HepG2 (cell line): ENCODE measurements around the gene COQ4. TPM values are rescaled to one million over a fixed set of nuclear protein-coding genes. Genes with fewer than 3 reads are reported as not detected.

Experiments used
- AGO2 ChIP-seq: fragments of 200-400 bp; formaldehyde crosslinking; optimal IDR thresholded peaks from 2 replicates; pipeline ENCODE3; 2017; ENCODE audit warnings: mild to moderate bottlenecking, low read depth, low read length, moderate library complexity
- POGZ ChIP-seq: sonication (generic); formaldehyde crosslinking; IDR thresholded peaks from 2 replicates; pipeline ENCODE4 v1.4.0; 2020; ENCODE audit warnings: mild to moderate bottlenecking, missing genetic modification reagents
- POLR2AphosphoS5 ChIP-seq: IDR thresholded peaks from 2 replicates; pipeline ENCODE4 v1.6.1; 2012; ENCODE audit warnings: low read depth, low read length
- SNAI1 ChIP-seq: sonication (generic); formaldehyde crosslinking; IDR thresholded peaks from 2 replicates; pipeline ENCODE4 v1.5.0; 2020; ENCODE audit warnings: mild to moderate bottlenecking, missing genetic modification reagents, borderline replicate concordance
- TARDBP ChIP-seq: sonication (generic); formaldehyde crosslinking; IDR thresholded peaks from 2 replicates; pipeline ENCODE4 v1.8.0; 2022; ENCODE audit warnings: mild to moderate bottlenecking, missing genetic modification reagents
- TBP ChIP-seq: sonication (generic); formaldehyde crosslinking; IDR thresholded peaks from 2 replicates; pipeline ENCODE4 v1.5.0; 2020; ENCODE audit warnings: missing genetic modification reagents
- WIZ ChIP-seq: sonication (generic); formaldehyde crosslinking; IDR thresholded peaks from 2 replicates; pipeline ENCODE4 v1.5.1; 2020; ENCODE audit warnings: mild to moderate bottlenecking, missing genetic modification reagents
- ZC3H4 ChIP-seq: sonication (generic); formaldehyde crosslinking; IDR thresholded peaks from 2 replicates; pipeline ENCODE4 v1.4.0; 2020; ENCODE audit warnings: missing genetic modification reagents, borderline replicate concordance
- ZNF263 ChIP-seq: sonication (generic); formaldehyde crosslinking; IDR thresholded peaks from 2 replicates; pipeline ENCODE4 v1.4.0; 2020; ENCODE audit warnings: missing genetic modification reagents
- ZNF331 ChIP-seq: sonication (generic); formaldehyde crosslinking; IDR thresholded peaks from 2 replicates; pipeline ENCODE4 v1.4.0; 2020; ENCODE audit warnings: missing genetic modification reagents
- ZNF335 ChIP-seq: sonication (generic); formaldehyde crosslinking; IDR thresholded peaks from 2 replicates; pipeline ENCODE4 v1.4.0; 2020; ENCODE audit warnings: missing genetic modification reagents
- ZNF44 ChIP-seq: sonication (generic); formaldehyde crosslinking; IDR thresholded peaks from 2 replicates; pipeline ENCODE4 v1.5.1; 2020; ENCODE audit warnings: mild to moderate bottlenecking, missing genetic modification reagents
- ZNF510 ChIP-seq: sonication (generic); formaldehyde crosslinking; IDR thresholded peaks from 2 replicates; pipeline ENCODE4 v1.4.0; 2020; ENCODE audit warnings: low read depth, mild to moderate bottlenecking, missing genetic modification reagents
- ZNF737 ChIP-seq: sonication (generic); formaldehyde crosslinking; IDR thresholded peaks from 2 replicates; pipeline ENCODE4 v1.5.0; 2020; ENCODE audit warnings: missing genetic modification reagents, mild to moderate bottlenecking, borderline replicate concordance
- polyA plus RNA-seq, 8 experiments: library from polyadenylated mRNA; depleted of rRNA in 3 of 8; stranded (reverse) in 7 of 8; unstranded in 1 of 8; fragments of >200 nt; fragmentation: Illumina TruSeq in 4 of 8; extraction: Trizol in 4 of 8; gene quantifications; 2 replicates each; pipeline versions ENCODE4 v1.2.1 to v1.2.3, GENCODE V29; 2011 to 2016; ENCODE audit warnings: low read depth in 4 of 8, missing spikeins in 1 of 8, mixed read lengths in 1 of 8; ENCODE audit not compliant: insufficient read depth in 1 of 8
- total RNA-seq, 5 experiments: library from RNA; depleted of rRNA; stranded (reverse); fragments of >200 nt; fragmentation: Illumina TruSeq; extraction: Trizol; gene quantifications; 2 replicates each; pipeline ENCODE4 v1.2.3, GENCODE V29; 2016; ENCODE audit warnings: low read depth in 1 of 5
- TF ChIP-seq, protein P1 (sequence below): sonication (generic); formaldehyde crosslinking; IDR thresholded peaks from 2 replicates; pipeline ENCODE4 v1.4.0; 2020; ENCODE audit warnings: missing genetic modification reagents
- TF ChIP-seq, protein P2 (sequence below): sonication (generic); formaldehyde crosslinking; IDR thresholded peaks from 2 replicates; pipeline ENCODE4 v1.4.0; 2020; ENCODE audit warnings: mild to moderate bottlenecking, missing genetic modification reagents
- TF ChIP-seq, protein P3 (sequence below): sonication (generic); formaldehyde crosslinking; IDR thresholded peaks from 2 replicates; pipeline ENCODE4; 2020; ENCODE audit warnings: missing genetic modification reagents, mild to moderate bottlenecking, borderline replicate concordance
- TF ChIP-seq, protein P4 (sequence below): sonication (generic); formaldehyde crosslinking; conservative IDR thresholded peaks from 2 replicates; pipeline ENCODE4 v1.5.0; 2020; ENCODE audit warnings: missing genetic modification reagents

The COQ4 gene
- total and polyA plus RNA-seq, 2 of the 13 experiments (the other 11 are each of a cell fraction or from before 2014, with no cell fraction given), result 26.1 to 36.0 TPM

DNA sequence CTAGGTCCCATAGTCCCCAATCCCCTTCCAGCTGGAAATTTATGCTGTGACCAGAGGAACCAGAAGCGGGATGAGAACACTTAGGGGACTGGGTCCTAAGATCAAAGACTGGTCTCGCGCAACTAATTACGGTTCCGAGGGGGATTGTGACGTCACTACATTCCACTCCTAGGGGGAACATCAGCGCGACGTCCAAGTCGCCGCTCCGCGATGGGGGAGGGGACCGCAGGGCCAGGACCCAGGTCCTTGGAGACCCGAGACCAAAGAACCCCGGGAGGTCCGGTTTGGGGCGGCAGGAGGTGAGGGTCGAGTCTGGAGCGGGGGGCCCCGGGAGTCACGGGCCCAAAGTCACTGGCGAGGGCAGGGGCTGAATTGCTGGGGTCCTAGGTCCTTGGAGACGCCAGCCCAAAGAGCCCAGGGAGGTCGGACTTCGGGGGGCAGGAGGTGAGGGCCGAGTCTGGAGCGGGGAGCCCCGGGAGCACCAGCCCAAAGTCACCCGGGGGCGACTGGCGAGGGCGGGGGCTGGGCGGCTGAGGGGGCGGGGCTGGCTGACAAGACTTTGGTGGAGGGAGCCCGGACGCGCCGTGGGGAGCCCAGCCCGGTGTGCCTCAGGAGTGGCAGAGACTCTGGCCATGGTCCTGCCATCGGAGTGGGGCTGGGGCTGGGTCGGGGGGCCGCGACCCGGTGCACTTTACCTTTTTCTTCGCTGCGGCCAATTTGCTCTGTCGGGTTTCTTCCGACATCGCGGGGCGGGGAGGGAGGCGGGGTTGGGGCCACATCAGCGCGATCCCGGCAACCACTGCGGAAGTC, 47.2 kb upstream of the COQ4 start, which contains the start of gene GOLGA2 (continued):
- peak; percentile 61 for TF ChIP-seq ZNF263 (CRISPR knock-in tag)
- TF ChIP-seq ZNF737 (CRISPR knock-in tag), result no peak
- no peak for TF ChIP-seq SNAI1 (CRISPR knock-in tag)
- TF ChIP-seq ZNF331 (CRISPR knock-in tag), result no peak
- TF ChIP-seq TARDBP (CRISPR knock-in tag), result 0 out of 2 replicates have a peak, but pooled peaks have one; percentile 15
- no peak for TF ChIP-seq ZNF510
- TF ChIP-seq ZNF44 (CRISPR knock-in tag), result no peak
- no peak for TF ChIP-seq ZNF335 (CRISPR knock-in tag)
- 0 out of 2 replicates have a peak, but pooled peaks have one; percentile 10 for TF ChIP-seq POLR2AphosphoS5
- no peak for TF ChIP-seq ZC3H4
- no peak for TF ChIP-seq WIZ
- TF ChIP-seq, protein P1, sequence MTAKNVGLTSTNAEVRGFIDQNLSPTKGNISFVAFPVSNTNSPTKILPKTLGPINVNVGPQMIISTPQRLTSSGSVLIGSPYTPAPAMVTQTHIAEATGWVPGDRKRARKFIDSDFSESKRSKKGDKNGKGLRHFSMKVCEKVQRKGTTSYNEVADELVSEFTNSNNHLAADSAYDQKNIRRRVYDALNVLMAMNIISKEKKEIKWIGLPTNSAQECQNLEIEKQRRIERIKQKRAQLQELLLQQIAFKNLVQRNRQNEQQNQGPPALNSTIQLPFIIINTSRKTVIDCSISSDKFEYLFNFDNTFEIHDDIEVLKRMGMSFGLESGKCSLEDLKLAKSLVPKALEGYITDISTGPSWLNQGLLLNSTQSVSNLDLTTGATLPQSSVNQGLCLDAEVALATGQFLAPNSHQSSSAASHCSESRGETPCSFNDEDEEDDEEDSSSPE (CRISPR knock-in tag), result no peak
- TF ChIP-seq TBP, result no peak
- TF ChIP-seq POGZ (CRISPR knock-in tag), result no peak
- TF ChIP-seq, protein P2, sequence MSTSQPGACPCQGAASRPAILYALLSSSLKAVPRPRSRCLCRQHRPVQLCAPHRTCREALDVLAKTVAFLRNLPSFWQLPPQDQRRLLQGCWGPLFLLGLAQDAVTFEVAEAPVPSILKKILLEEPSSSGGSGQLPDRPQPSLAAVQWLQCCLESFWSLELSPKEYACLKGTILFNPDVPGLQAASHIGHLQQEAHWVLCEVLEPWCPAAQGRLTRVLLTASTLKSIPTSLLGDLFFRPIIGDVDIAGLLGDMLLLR (CRISPR knock-in tag), result no peak
- peak; percentile 32 for TF ChIP-seq AGO2
- TF ChIP-seq, protein P3, sequence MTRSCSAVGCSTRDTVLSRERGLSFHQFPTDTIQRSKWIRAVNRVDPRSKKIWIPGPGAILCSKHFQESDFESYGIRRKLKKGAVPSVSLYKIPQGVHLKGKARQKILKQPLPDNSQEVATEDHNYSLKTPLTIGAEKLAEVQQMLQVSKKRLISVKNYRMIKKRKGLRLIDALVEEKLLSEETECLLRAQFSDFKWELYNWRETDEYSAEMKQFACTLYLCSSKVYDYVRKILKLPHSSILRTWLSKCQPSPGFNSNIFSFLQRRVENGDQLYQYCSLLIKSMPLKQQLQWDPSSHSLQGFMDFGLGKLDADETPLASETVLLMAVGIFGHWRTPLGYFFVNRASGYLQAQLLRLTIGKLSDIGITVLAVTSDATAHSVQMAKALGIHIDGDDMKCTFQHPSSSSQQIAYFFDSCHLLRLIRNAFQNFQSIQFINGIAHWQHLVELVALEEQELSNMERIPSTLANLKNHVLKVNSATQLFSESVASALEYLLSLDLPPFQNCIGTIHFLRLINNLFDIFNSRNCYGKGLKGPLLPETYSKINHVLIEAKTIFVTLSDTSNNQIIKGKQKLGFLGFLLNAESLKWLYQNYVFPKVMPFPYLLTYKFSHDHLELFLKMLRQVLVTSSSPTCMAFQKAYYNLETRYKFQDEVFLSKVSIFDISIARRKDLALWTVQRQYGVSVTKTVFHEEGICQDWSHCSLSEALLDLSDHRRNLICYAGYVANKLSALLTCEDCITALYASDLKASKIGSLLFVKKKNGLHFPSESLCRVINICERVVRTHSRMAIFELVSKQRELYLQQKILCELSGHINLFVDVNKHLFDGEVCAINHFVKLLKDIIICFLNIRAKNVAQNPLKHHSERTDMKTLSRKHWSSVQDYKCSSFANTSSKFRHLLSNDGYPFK (CRISPR knock-in tag), result no peak
- TF ChIP-seq, protein P4, sequence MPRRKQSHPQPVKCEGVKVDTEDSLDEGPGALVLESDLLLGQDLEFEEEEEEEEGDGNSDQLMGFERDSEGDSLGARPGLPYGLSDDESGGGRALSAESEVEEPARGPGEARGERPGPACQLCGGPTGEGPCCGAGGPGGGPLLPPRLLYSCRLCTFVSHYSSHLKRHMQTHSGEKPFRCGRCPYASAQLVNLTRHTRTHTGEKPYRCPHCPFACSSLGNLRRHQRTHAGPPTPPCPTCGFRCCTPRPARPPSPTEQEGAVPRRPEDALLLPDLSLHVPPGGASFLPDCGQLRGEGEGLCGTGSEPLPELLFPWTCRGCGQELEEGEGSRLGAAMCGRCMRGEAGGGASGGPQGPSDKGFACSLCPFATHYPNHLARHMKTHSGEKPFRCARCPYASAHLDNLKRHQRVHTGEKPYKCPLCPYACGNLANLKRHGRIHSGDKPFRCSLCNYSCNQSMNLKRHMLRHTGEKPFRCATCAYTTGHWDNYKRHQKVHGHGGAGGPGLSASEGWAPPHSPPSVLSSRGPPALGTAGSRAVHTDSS (CRISPR knock-in tag), result no peak
